Loucy (cell line): ENCODE results near the gene MPPED2.

ENCODE experiments used
- H2AFZ ChIP-seq: fragments of 200-600 bp; sonication (generic); 2 replicates; pipeline ENCODE4 v1.6.0; 2016; ENCODE audit warnings: antibody characterized with exemption, mild to moderate bottlenecking, low read length, moderate library complexity
- H3F3A ChIP-seq: fragments of 200-600 bp; 2 replicates; pipeline ENCODE4 v1.6.0; 2016; ENCODE audit warnings: antibody characterized with exemption, low read depth, mild to moderate bottlenecking
- H3K27me3 ChIP-seq: fragments of 200-600 bp; sonication (generic); 2 replicates; pipeline ENCODE4 v1.6.1; 2014; ENCODE audit warnings: low read length, mild to moderate bottlenecking; ENCODE audit not compliant: insufficient read depth, poor library complexity, severe bottlenecking
- H3K36me3 ChIP-seq: fragments of 200-600 bp; sonication (generic); 2 replicates; pipeline ENCODE4 v1.6.1; 2016; ENCODE audit warnings: low read length; ENCODE audit not compliant: insufficient read depth
- H3K4me1 ChIP-seq: fragments of 200-600 bp; sonication (generic); 2 replicates; pipeline ENCODE4 v1.5.1; 2014; ENCODE audit warnings: low read length, mild to moderate bottlenecking; ENCODE audit not compliant: insufficient read depth, poor library complexity, severe bottlenecking
- H3K4me2 ChIP-seq: fragments of 200-600 bp; sonication (generic); 2 replicates; pipeline ENCODE4 v1.6.0; 2014; ENCODE audit warnings: antibody characterized with exemption, low read length, low read depth, mild to moderate bottlenecking; ENCODE audit not compliant: poor library complexity, severe bottlenecking
- H3K4me3 ChIP-seq: fragments of 200-600 bp; sonication (generic); 2 replicates; pipeline ENCODE4 v1.5.1; 2014; ENCODE audit warnings: low read length, mild to moderate bottlenecking, mixed read lengths; ENCODE audit not compliant: poor library complexity, severe bottlenecking
- H3K79me2 ChIP-seq: fragments of 200-600 bp; sonication (generic); 2 replicates; pipeline ENCODE4 v1.6.1; 2014; ENCODE audit warnings: low read length; ENCODE audit not compliant: insufficient read depth
- H3K9ac ChIP-seq: fragments of 200-600 bp; sonication (generic); 2 replicates; pipeline ENCODE4 v1.6.0; 2014; ENCODE audit warnings: mild to moderate bottlenecking, low read depth, low read length, moderate library complexity; ENCODE audit not compliant: poor library complexity, severe bottlenecking
- H3K9me2 ChIP-seq: fragments of 200-600 bp; sonication (generic); replicated peaks from 2 replicates; pipeline ENCODE4 v1.6.1; 2016; ENCODE audit warnings: low read depth, low read length, mixed read lengths
- H3K9me3 ChIP-seq: fragments of 200-600 bp; sonication (generic); 2 replicates; pipeline ENCODE4 v1.6.1; 2014; ENCODE audit warnings: mild to moderate bottlenecking, antibody characterized with exemption, low read length, low read depth; ENCODE audit not compliant: insufficient read depth
- H4K20me1 ChIP-seq: fragments of 200-600 bp; sonication (generic); 2 replicates; pipeline ENCODE4 v1.6.0; 2014; ENCODE audit warnings: antibody characterized with exemption, low read length, mild to moderate bottlenecking; ENCODE audit not compliant: insufficient read depth, poor library complexity, severe bottlenecking
- CTCF ChIP-seq: fragments of 200-600 bp; sonication (generic); conservative IDR thresholded peaks from 2 replicates; pipeline ENCODE4 v1.5.1; 2014; ENCODE audit warnings: mild to moderate bottlenecking, antibody characterized with exemption, low read length
- EZH2phosphoT487 ChIP-seq: fragments of 200-600 bp; IDR thresholded peaks from 2 replicates; pipeline ENCODE4 v1.6.1; 2018; ENCODE audit warnings: antibody characterized with exemption, mild to moderate bottlenecking, moderate library complexity, borderline replicate concordance

Gene MPPED2

GRCh38 chr11:30496935-30497334 is 89.2 kb downstream of the MPPED2 start:
- Histone ChIP-seq H3K79me2 (no peaks in the 10 kb centered on the region), H3K4me3 (no peak overlapping the region), H3F3A (no peaks in the 10 kb centered on the region), H3K36me3 (no peaks in the 10 kb centered on the region), H3K9me3 (no peaks in the 10 kb centered on the region), H3K9ac (no peak overlapping the region), H3K4me1 (no peaks in the 10 kb centered on the region), H3K4me2 (no peak overlapping the region), H4K20me1 (no peaks in the 10 kb centered on the region), H3K9me2 (no peaks in the 10 kb centered on the region), H3K27me3 (no peaks in the 10 kb centered on the region), H2AFZ (no peak overlapping the region)
- TF ChIP-seq CTCF (no peak), EZH2phosphoT487 (no peak)

DNA sequence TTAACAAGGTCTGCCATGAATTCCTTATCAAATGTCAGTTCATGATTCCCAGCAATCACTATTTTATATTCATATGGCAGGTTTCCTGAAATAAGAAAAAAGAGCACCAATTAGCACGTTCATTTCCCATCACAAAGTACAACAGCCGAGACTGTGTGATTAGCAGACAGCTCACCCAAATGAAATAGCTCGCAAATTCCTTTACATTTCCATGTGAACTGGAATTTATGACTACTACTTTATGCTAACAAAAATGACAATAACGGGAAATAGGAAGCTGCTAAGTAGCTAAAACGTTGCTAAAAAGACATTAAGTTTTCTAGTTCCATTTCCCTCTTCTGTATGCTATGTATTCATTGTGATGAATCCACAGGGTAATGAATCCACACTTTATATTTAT is 90.7 kb downstream of the MPPED2 start:
- Histone ChIP-seq H3K9ac (no peak overlapping the region), H3K4me2 (no peak overlapping the region), H2AFZ (no peak overlapping the region), H3K9me3 (no peaks in the 10 kb centered on the region), H3K79me2 (no peaks in the 10 kb centered on the region), H3K4me3 (no peak overlapping the region), H3K9me2 (no peaks in the 10 kb centered on the region), H3K36me3 (no peaks in the 10 kb centered on the region), H3K27me3 (no peaks in the 10 kb centered on the region), H3K4me1 (no peaks in the 10 kb centered on the region), H4K20me1 (no peaks in the 10 kb centered on the region), H3F3A (no peaks in the 10 kb centered on the region)
- no peak for TF ChIP-seq CTCF
- TF ChIP-seq EZH2phosphoT487: no peak

DNA sequence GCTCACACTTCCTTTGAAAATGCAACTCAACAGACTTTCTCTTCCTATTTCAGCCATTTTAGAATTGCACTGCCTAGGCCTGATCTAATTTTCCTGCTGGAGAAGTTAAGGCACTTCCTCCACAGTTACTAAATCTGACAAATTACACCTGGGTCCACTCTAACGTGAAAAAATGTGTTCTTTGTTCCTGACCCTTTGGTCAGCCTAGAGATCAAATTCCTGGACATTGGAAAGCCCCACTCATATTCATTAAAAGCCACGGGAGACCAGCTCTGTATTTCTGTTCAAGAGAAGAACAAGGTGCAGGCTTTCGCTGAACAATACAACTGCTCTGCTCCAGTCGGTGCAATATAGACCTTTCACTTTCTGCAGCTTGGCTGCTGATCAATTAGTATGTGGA is 96.6 kb downstream of the MPPED2 start:
- Histone ChIP-seq H3K9ac (no peak overlapping the region), H3K9me2 (no peaks in the 10 kb centered on the region), H3K4me1 (no peaks in the 10 kb centered on the region), H3K4me2 (no peak overlapping the region), H3K4me3 (no peak overlapping the region), H3K79me2 (no peaks in the 10 kb centered on the region), H2AFZ (no peak overlapping the region), H3K27me3 (no peaks in the 10 kb centered on the region), H3K9me3 (no peaks in the 10 kb centered on the region), H3K36me3 (no peaks in the 10 kb centered on the region), H4K20me1 (no peaks in the 10 kb centered on the region), H3F3A (no peaks in the 10 kb centered on the region)
- TF ChIP-seq CTCF (no peak), EZH2phosphoT487 (no peak)
